GM10266 (cell line): Measurements from ENCODE around the gene FRAS1.
"Not testable (repeated sequence)": the region's sequence is repeated elsewhere in the genome, so short reads cannot be mapped to it uniquely, and the experiment has no call there.

Experiments used
- DNase-seq: peaks from one replicate; pipeline ENCODE4 v3.0.0; 2012; ENCODE audit errors: extremely low spot score
- TF ChIP-seq, protein P1 (sequence below): IDR thresholded peaks from 2 replicates; pipeline ENCODE4 v1.5.1; 2012; ENCODE audit warnings: mild to moderate bottlenecking, low read depth; ENCODE audit not compliant: control insufficient read depth, insufficient read depth; ENCODE audit errors: missing control alignments

The FRAS1 gene

DNA sequence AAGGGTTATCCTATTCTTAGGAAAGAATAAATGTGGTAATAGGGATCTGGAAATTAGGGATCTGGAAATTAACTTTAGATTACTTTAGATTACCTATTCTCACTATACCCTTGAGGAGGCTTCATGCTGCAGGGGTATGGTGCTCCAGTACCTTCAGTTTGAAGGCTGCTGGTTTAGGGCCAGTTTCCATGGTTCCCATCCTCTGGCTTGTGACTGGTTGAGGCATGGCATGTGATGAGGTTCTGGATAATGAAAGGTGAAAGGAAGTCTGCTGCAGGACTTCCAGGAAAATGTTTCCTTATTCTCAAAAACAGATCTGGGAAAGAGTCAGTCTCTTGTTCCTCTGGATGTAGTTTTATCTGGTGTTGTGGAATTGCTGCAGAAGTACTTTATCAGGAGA, 25.9 kb downstream of the FRAS1 start:
- TF ChIP-seq, protein P1, sequence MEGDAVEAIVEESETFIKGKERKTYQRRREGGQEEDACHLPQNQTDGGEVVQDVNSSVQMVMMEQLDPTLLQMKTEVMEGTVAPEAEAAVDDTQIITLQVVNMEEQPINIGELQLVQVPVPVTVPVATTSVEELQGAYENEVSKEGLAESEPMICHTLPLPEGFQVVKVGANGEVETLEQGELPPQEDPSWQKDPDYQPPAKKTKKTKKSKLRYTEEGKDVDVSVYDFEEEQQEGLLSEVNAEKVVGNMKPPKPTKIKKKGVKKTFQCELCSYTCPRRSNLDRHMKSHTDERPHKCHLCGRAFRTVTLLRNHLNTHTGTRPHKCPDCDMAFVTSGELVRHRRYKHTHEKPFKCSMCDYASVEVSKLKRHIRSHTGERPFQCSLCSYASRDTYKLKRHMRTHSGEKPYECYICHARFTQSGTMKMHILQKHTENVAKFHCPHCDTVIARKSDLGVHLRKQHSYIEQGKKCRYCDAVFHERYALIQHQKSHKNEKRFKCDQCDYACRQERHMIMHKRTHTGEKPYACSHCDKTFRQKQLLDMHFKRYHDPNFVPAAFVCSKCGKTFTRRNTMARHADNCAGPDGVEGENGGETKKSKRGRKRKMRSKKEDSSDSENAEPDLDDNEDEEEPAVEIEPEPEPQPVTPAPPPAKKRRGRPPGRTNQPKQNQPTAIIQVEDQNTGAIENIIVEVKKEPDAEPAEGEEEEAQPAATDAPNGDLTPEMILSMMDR, result no peak
- DNase-seq, result no peak

DNA sequence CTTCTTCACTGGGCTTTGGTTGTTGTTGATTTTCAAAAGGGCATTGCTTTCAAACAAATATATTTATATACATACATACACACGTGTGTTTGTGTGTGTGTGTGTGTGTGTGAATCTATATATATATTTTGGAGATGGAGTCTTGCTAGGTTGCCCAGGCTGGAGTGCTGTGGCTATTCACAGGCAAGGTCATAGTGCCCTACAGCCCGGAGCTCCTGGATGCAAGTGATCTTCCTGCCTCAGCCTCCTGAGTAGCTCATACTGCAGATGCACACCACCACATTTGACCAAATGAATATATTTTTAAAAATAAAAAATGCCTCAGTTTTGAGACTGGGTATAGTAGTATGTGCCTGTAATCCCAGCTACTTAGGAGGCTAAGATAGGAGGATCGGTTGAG, 34.4 kb downstream of the FRAS1 start:
- TF ChIP-seq, protein P1, result no peak
- DNase-seq, result no peak

DNA sequence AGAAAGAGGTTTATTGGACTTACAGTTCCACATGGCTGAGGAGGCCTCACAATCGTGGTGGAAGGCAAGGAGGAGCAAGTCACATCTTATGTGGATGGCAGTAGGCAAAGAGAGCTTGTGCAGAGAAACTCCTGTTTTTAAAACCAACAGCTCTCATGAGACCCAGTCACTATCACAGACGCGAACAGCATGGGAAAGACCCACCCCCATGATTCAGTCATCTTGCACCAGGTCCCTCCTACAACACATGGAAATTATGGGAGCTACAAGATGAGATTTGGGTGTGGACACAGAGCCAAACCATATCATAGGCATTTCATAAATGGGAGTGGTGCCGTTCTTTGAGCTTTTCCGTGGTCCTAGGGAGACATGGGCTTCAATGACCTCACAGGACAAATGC, 35.2 kb downstream of the FRAS1 start:
- not testable (repeated sequence) for DNase-seq

DNA sequence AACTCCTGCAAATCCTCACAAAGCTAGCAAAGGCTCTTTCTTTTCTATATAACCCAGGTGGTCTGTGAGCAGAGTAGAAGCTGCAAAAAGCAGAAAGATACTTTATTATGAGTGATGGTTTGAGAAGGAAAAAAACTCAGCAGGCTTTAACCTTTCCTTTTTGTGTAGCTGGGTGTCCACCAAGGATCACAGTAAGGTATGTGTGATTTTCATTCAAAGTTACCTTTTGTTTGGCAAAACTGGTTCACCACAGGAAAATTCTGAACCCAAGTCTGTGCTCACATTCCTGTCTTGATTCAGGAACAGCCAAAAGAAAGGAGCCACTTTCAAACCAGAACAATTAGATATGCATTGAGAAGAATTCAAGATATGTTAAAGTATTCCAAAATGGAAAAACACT, 35.7 kb downstream of the FRAS1 start:
- TF ChIP-seq, protein P1, result no peak

DNA sequence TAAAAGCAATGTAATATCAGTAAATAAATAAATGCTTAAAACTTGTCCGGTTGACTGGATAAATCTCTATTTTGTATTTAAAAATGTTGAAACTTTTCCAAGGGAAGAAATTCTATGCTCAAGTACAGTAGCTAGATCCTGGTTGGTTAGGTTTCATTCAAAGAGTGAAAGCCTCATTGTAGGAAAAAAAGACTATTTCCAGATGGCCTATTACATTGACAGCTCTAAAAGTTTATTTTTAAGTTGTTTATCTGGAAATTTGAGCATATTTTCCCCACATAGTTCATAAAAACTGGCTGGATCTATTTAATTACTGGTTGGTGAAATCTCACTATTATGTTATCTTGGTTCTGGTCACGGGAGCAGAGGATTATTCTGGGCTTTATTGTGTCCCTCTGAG, 38.0 kb downstream of the FRAS1 start:
- TF ChIP-seq, protein P1, result no peak
- no peak for DNase-seq

More for the DNA sequence above, 35.7 kb downstream of the FRAS1 start:
- DNase-seq, result no peak

DNA sequence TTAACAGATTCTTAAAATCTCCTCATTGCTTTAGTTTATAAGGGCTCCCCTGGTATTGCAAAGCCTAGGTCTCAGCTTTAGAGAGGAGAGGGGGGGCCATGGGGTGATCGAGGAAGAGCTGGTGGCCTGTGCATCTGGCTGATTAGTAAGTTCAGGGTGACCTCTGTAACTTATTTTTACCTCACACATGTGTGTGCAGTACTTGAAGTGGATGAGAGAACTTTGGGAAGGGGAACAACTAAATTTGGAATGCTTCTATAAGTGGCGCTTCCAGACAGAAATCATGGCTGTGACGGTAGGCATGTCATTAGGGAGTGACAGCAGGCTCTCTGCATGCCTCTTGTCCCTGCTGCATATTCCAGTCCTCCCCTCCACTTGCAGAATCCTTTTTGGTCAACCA, 41.9 kb downstream of the FRAS1 start:
- no peak for DNase-seq
- TF ChIP-seq, protein P1, result no peak

DNA sequence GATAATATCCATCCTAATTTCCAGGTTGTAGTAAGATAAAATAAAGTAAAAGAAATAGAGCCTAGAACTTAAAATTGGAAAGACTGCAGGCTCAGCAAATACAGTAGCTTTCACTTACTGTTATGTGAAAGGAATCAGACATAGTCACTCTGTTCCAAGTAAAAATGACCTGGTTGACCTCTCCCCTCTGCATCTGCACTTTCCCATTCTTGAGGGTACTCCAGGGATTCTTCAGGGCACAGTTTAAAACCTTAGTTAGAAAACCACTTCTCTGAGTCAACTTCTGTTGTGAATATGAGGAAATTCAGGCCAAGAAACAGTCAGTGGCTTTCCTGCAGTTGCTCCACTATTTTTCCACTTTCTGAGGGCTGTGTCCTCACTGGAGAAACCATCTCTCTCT, 42.9 kb downstream of the FRAS1 start:
- no peak for DNase-seq
- TF ChIP-seq, protein P1, result no peak

DNA sequence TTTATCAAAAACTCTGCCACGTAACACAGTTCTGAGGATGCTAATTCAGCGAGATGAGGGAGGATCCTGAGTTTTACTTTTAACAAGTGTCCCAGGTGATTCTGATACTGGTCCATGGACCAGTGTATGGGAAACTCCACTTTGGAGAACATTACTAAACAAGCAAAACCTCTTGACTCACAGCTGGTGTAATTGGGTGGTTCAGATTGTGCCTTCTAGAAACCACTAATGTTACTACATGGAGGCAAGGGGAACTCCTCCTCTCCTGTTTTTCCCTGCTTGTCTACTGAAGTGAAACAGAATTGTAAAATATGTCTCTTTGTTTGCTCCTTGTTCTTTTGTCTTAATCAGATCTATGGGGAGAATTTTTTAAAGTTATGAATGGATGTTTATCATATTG, 62.6 kb downstream of the FRAS1 start:
- TF ChIP-seq, protein P1, result no peak
- no peak for DNase-seq
